GM18498 (cell line): Measurements from ENCODE around the gene HOXA10.

Source experiments
- ATAC-seq: cut with Tn5 transposase; IDR thresholded peaks from one replicate; pipeline ENCODE4 v1.9.1; 2021; ENCODE audit warnings: mild to moderate bottlenecking, moderate library complexity; ENCODE audit not compliant: unreplicated experiment

HOXA10 gene

GRCh38 chr7:27168265-27168947 lies 5.7 kb downstream of the HOXA10 start:
- ATAC-seq, result no peak

GRCh38 chr7:27167916-27168264 lies 6.2 kb downstream of the HOXA10 start:
- no peak for ATAC-seq

GRCh38 chr7:27166531-27167505 lies 7.3 kb downstream of the HOXA10 start:
- no peak for ATAC-seq

- no peak for ATAC-seq
Measured at GRCh38 chr7:27165996-27166530, 8.1 kb downstream of the HOXA10 start.

GRCh38 chr7:27165089-27165995 lies 8.8 kb downstream of the HOXA10 start, which contains the start of gene HOXA9:
Gene HOXA9, minus strand, starts transcription at chr7:27165537. Its CDS starts 80 bp downstream, at chr7:27165457.
- ATAC-seq, result no peak

GRCh38 chr7:27164367-27165088 lies 9.6 kb downstream of the HOXA10 start:
- no peak for ATAC-seq

- no peak for ATAC-seq
Measured at GRCh38 chr7:27164045-27164366, 10.1 kb downstream of the HOXA10 start.

- no peak for ATAC-seq
Measured at GRCh38 chr7:27163288-27164044, 10.7 kb downstream of the HOXA10 start.

- ATAC-seq, result no peak
Measured at GRCh38 chr7:27162561-27163287, 11.4 kb downstream of the HOXA10 start.

GRCh38 chr7:27161721-27162560 lies 12.2 kb downstream of the HOXA10 start:
- no peak for ATAC-seq

- no peak for ATAC-seq
Measured at GRCh38 chr7:27161214-27161720, 12.9 kb downstream of the HOXA10 start.

- peak; percentile 62 for ATAC-seq
Measured at GRCh38 chr7:27160546-27161213, 13.4 kb downstream of the HOXA10 start.

- no peak for ATAC-seq
Measured at GRCh38 chr7:27160145-27160545, 14.0 kb downstream of the HOXA10 start.

- no peak for ATAC-seq
Measured at GRCh38 chr7:27159266-27160144, 14.6 kb downstream of the HOXA10 start.

- ATAC-seq, result no peak
Measured at GRCh38 chr7:27158436-27159265, 15.5 kb downstream of the HOXA10 start.
